Prostate gland (tissue), 2 donors: ENCODE results near the gene GPS1. TPM values are rescaled to one million over a fixed set of nuclear protein-coding genes. Genes with fewer than 3 reads are reported as not detected.

ENCODE experiments used
- DNase-seq: peaks from one replicate; pipeline ENCODE4 v3.0.0-alpha.2; 2019; ENCODE audit warnings: low spot score
- H3K27ac ChIP-seq, 2 donors: fragments of 200-600 bp; sonication (generic); 2 replicates each; pipeline ENCODE4 v1.5.1; 2017 to 2019
- H3K27me3 ChIP-seq: fragments of 200-600 bp; sonication (generic); replicated peaks from 2 replicates; pipeline ENCODE4 v1.5.1; 2019; ENCODE audit not compliant: insufficient read depth
- H3K36me3 ChIP-seq, 2 donors: fragments of 200-600 bp; sonication (generic); 1 replicate in 1 of 2; 2 replicates in 1 of 2; pipeline versions ENCODE4 v1.5.1 to v1.8.1; 2017 to 2019
- H3K4me1 ChIP-seq: fragments of 200-600 bp; sonication (generic); replicated peaks from 2 replicates; pipeline ENCODE4 v1.5.1; 2019
- H3K4me3 ChIP-seq, 2 donors: fragments of 200-600 bp; sonication (generic); 2 replicates each; pipeline ENCODE4 v1.5.1; 2017 to 2019
- H3K9me3 ChIP-seq: fragments of 200-600 bp; sonication (generic); 2 replicates; pipeline ENCODE4 v1.5.1; 2017
- POLR2A ChIP-seq: fragments of 450-650 bp; IDR thresholded peaks from one replicate; pipeline ENCODE4 v1.6.1; 2016; ENCODE audit warnings: antibody characterized with exemption, mild to moderate bottlenecking
- POLR2AphosphoS5 ChIP-seq: sonication (generic); formaldehyde crosslinking; IDR thresholded peaks from one replicate; pipeline ENCODE4 v1.6.1; 2017; ENCODE audit warnings: antibody characterized with exemption
- WGBS: methylation state at CpG from one replicate; pipeline ENCODE4 v1.1.5; 2018; 5-methylcytosine and 5-hydroxymethylcytosine counted together
- intact Hi-C: fragments of 100-400 bp; cut with DNase I; formaldehyde crosslinking; loops from one replicate; pipeline ENCODE4 v1.14.2; 2022
- total RNA-seq, 2 donors: library from RNA; depleted of rRNA; stranded (reverse); fragments of >200 nt; gene quantifications; one replicate each; pipeline ENCODE4 v1.1.0, GENCODE V29; 2016
- TF ChIP-seq, protein P1 (sequence below), 4 experiments: fragments of 200-600 bp in 2 of 4; fragments of 450-650 bp in 2 of 4; sonication (generic) in 2 of 4; IDR thresholded peaks; 1 replicate in 3 of 4; 2 replicates in 1 of 4; pipeline ENCODE4 v1.5.1; 2016 to 2019; ENCODE audit warnings: antibody characterized with exemption in 4 of 4, mild to moderate bottlenecking in 2 of 4, moderate library complexity in 2 of 4

Gene GPS1
- total RNA-seq, 2 donors from 2014 or later = 163 to 182 TPM

DNA sequence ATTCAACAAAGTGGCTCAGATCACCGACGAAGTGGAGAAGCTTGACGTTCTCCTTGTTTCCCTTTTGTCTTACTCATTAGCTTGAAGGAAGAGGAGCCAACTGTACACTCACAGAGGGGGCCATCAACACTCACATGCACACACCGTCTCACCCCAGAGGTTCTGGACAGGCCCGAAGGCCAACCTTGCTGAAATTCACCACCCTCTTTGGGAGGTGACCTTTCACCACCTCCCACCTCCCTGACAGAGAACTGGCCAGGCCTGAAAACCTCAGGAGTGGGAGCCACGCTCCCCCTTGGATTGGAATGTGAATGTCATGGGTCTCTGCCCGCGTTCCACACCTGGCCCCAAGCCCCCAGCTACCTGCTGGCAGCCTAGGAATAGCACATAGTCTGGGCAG is 16.2 kb upstream of the GPS1 start:
- peaks cover 16% of the 10 kb centered on the region for H3K4me1 ChIP-seq
- intact Hi-C loops = loop anchor here (5.0 kb wide), 1 partner anchor 62 kb away; the partner anchor contains the start of gene FASN
- H3K4me3 ChIP-seq = no peak overlapping the region
- no peak for DNase-seq
- H3K9me3 ChIP-seq = no peaks in the 10 kb centered on the region
- H3K27me3 ChIP-seq = no peaks in the 10 kb centered on the region
- peak overlapping the region; percentile 96 to 99 for H3K27ac ChIP-seq
- 88% methylated on average over 8 of the region's 8 CpGs for whole genome bisulfite sequencing
- no peaks in the 10 kb centered on the region for H3K36me3 ChIP-seq
- TF ChIP-seq POLR2A = no peak
- TF ChIP-seq, protein P1, sequence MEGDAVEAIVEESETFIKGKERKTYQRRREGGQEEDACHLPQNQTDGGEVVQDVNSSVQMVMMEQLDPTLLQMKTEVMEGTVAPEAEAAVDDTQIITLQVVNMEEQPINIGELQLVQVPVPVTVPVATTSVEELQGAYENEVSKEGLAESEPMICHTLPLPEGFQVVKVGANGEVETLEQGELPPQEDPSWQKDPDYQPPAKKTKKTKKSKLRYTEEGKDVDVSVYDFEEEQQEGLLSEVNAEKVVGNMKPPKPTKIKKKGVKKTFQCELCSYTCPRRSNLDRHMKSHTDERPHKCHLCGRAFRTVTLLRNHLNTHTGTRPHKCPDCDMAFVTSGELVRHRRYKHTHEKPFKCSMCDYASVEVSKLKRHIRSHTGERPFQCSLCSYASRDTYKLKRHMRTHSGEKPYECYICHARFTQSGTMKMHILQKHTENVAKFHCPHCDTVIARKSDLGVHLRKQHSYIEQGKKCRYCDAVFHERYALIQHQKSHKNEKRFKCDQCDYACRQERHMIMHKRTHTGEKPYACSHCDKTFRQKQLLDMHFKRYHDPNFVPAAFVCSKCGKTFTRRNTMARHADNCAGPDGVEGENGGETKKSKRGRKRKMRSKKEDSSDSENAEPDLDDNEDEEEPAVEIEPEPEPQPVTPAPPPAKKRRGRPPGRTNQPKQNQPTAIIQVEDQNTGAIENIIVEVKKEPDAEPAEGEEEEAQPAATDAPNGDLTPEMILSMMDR (IDR thresholded peaks at IDR 0.05) = no peak
- TF ChIP-seq POLR2AphosphoS5 = no peak

DNA sequence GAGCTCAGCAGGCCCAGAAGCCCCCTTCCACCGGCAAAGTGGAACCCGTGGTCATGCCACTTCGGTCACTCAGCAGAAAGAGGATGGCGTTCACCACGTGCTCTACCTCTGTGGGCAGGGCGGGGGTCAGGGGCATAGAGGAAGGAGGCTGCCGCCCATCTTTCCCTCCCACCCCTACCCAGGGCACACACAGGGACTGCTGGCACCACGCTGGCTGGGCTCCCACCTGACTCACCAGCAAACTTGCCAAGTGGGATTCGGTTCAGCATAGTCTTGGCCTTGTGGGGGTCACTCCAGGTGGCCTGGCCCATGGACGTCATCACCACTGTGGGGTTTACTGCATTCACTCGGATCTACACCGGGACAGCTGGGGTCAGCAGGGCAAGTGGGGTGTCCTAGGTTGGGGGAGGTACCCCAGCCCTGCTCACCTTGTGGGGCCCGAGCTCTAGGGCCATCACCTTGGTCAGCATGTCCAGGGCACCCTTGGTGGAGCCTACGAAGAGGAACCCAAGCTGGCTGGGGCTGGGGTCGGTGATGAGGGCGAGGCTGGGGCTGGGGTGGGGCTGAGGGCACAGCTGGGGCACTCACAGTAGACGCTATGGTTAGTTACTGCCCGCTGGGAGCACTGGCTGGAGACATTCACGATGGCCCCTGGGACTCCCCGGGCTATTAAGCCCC is 15.6 kb upstream of the GPS1 start:
- DNase-seq = no peak
- Histone ChIP-seq H3K27me3 (no peaks in the 10 kb centered on the region), H3K27ac (peak overlapping the region; percentile 96 to 99), H3K4me3 (peak overlapping the region; percentile 72 to 81), H3K36me3 (no peaks in the 10 kb centered on the region), H3K9me3 (no peaks in the 10 kb centered on the region), H3K4me1 (peaks cover 16% of the 10 kb centered on the region)
- intact Hi-C loops = loop anchor here (5.0 kb wide), 1 partner anchor 61 kb away; the partner anchor contains the start of gene FASN
- TF ChIP-seq POLR2A (no peak), POLR2AphosphoS5 (no peak)
- TF ChIP-seq, protein P1 (IDR thresholded peaks at IDR 0.05) = no peak
- 80% methylated on average over 19 of the region's 20 CpGs for WGBS

DNA sequence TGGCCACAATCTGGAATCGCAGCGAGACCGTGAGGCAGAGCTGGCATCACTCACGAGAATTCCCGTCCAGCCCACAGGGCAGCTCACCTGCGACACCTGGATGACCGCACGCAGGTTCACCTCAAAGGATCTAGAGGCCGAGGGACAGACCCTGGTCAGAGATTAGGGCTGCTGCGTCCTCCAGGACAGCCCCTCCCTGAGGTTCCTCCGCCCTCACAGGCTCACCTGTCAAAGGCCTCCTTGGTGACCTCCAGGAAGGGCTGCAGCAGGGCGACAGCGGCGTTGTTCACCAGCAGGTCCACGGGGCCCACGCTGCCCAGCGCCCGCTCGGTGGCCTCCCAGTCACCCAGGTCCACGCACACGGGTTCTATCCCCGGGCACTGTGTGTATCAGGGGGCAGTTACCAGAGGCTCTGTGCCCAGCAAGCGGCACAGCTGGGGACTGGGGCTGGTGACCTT is 15.0 kb upstream of the GPS1 start:
- Histone ChIP-seq H3K36me3 (no peaks in the 10 kb centered on the region), H3K27ac (peak overlapping the region; percentile 96 to 99), H3K4me3 (peak overlapping the region; percentile 72 to 81), H3K4me1 (peaks cover 16% of the 10 kb centered on the region), H3K9me3 (no peaks in the 10 kb centered on the region), H3K27me3 (no peaks in the 10 kb centered on the region)
- intact Hi-C loops = loop anchor here (5.0 kb wide), 1 partner anchor 61 kb away; the partner anchor contains the start of gene FASN
- no peak for DNase-seq
- WGBS = 32% methylated on average over 23 of the region's 23 CpGs
- TF ChIP-seq, protein P1 (IDR thresholded peaks at IDR 0.05) = no peak
- no peak for TF ChIP-seq POLR2AphosphoS5

DNA sequence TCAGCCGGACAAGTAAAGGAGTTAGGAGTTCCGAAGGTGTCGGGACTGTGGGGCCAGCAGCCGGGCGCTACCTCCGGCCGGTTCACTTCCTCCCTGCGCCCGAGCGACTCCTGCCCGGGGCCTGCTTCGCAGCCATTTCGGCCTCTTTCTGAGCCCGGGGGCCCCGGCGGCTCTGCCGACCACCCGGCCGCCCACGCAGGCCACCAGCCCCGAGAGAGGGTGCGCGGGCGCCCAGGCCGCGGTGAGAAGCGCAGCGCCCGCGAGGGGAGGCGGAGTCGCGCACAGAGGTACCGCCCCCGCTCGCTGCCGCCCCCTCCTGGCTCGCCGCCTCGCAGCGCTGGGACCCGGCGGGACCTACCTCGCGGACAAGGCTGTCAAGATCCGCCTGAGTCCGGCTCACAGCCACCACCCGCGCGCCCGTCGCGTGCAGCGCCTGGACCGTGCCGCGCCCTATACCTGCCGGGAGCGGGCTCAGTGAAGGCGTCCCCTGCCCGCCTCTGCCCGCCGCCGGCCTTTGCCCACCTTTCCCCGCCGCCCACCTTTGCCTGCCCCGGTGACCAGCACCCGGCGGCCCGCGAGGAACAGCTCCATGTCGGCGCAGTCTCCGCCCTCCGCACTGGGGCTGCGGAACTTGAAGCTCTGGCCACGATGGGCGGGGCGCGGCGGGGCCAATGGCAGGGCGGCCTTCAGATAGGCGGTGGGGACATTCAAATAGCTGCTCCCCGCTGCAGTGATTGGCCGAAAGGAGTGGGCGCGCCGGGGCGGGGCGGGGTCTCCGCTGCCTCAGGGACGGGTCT is 14.4 kb upstream of the GPS1 start, which contains the start of gene DCXR:
TSS of gene DCXR (minus strand) at position 606 of the 797 bp plus-strand sequence. CDS start at position 591, 15 bp downstream.
- intact Hi-C loops = loop anchor here (5.0 kb wide), 1 partner anchor 60 kb away; the partner anchor contains the start of gene FASN
- no peaks in the 10 kb centered on the region for H3K27me3 ChIP-seq
- TF ChIP-seq POLR2A = peak; percentile 95
- TF ChIP-seq POLR2AphosphoS5 = peak; percentile 96
- TF ChIP-seq, protein P1 (IDR thresholded peaks at IDR 0.05) = peak; percentile 66 to 94 (median 82)
- no peaks in the 10 kb centered on the region for H3K9me3 ChIP-seq
- DNase-seq = peak; percentile 98
- H3K27ac ChIP-seq = peak within 1 kb of the TSS; percentile 96 to 99
- WGBS = under 1% methylated on average over 76 of the region's 92 CpGs
- peaks cover 13% of the 10 kb centered on the region for H3K4me1 ChIP-seq
- no peaks in the 10 kb centered on the region for H3K36me3 ChIP-seq
- peak within 1 kb of the TSS; percentile 72 to 81 for H3K4me3 ChIP-seq
